ENCODE results near the gene GRM5.

GRM5 gene

GRCh38 chr11:88656283-88656682 is 409.5 kb downstream of the GRM5 start:
- Histone ChIP-seq H3K9ac (ENCODE audit: low read length) (no peak overlapping the region), H3K27me3 (ENCODE audit: control insufficient read depth, insufficient read depth, low read length) (no peaks in the 10 kb centered on the region), H3K4me3 (ENCODE audit: low read length) (no peak overlapping the region), H3K27ac (ENCODE audit: low read depth, low read length) (no peak overlapping the region), H3K36me3 (ENCODE audit: control insufficient read depth, insufficient read depth, low read length) (no peaks in the 10 kb centered on the region), H3K4me1 (ENCODE audit: control insufficient read depth, insufficient read depth, low read length) (no peaks in the 10 kb centered on the region)

- Histone ChIP-seq H3K27ac (ENCODE audit: low read depth, low read length) (no peak overlapping the region), H3K4me3 (ENCODE audit: low read length) (no peak overlapping the region), H3K4me1 (ENCODE audit: control insufficient read depth, insufficient read depth, low read length) (no peaks in the 10 kb centered on the region)
Observed at GRCh38 chr11:88655656-88656055, 410.1 kb downstream of the GRM5 start.

DNA sequence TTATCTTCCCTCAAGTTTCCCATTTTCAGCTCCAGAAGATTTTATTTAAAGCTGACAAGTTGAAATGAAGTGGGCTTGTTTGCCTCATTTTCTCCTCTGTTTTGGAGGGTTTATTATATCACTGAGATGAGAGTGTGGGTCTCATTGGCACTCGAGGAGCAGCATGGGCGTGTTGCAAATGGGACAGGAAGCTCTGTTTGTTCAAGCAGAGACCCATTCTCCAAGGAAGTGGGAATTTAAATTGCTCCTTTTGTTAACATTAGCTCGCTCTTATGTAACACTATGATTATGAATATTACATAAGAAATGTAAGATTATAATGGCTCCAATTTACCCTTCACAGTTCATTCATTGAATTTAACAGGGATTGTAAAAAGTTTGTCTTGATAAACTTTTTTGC is 410.6 kb downstream of the GRM5 start:
- Histone ChIP-seq H3K27ac (ENCODE audit: low read depth, low read length) (no peak overlapping the region), H3K9ac (ENCODE audit: low read length) (no peak overlapping the region), H3K4me3 (ENCODE audit: low read length) (no peak overlapping the region), H3K36me3 (ENCODE audit: control insufficient read depth, insufficient read depth, low read length) (no peaks in the 10 kb centered on the region), H3K27me3 (ENCODE audit: control insufficient read depth, insufficient read depth, low read length) (no peaks in the 10 kb centered on the region), H3K4me1 (ENCODE audit: control insufficient read depth, insufficient read depth, low read length) (no peaks in the 10 kb centered on the region)

More at GRCh38 chr11:88655656-88656055, 410.1 kb downstream of the GRM5 start:
- no peak overlapping the region for H3K9ac ChIP-seq (ENCODE audit: low read length)
- H3K36me3 ChIP-seq (ENCODE audit: control insufficient read depth, insufficient read depth, low read length), result no peaks in the 10 kb centered on the region
- H3K27me3 ChIP-seq (ENCODE audit: control insufficient read depth, insufficient read depth, low read length), result no peaks in the 10 kb centered on the region

- Histone ChIP-seq H3K4me1 (ENCODE audit: control insufficient read depth, insufficient read depth, low read length) (no peaks in the 10 kb centered on the region), H3K27me3 (ENCODE audit: control insufficient read depth, insufficient read depth, low read length) (no peaks in the 10 kb centered on the region), H3K9ac (ENCODE audit: low read length) (no peak overlapping the region), H3K36me3 (ENCODE audit: control insufficient read depth, insufficient read depth, low read length) (no peaks in the 10 kb centered on the region), H3K4me3 (ENCODE audit: low read length) (no peak overlapping the region), H3K27ac (ENCODE audit: low read depth, low read length) (no peak overlapping the region)
Observed at GRCh38 chr11:88651556-88651955, 414.2 kb downstream of the GRM5 start.

- no peak overlapping the region for H3K4me3 ChIP-seq (ENCODE audit: low read length)
- no peaks in the 10 kb centered on the region for H3K27me3 ChIP-seq (ENCODE audit: control insufficient read depth, insufficient read depth, low read length)
- H3K27ac ChIP-seq (ENCODE audit: low read depth, low read length), result no peak overlapping the region
- no peaks in the 10 kb centered on the region for H3K36me3 ChIP-seq (ENCODE audit: control insufficient read depth, insufficient read depth, low read length)
- no peak overlapping the region for H3K9ac ChIP-seq (ENCODE audit: low read length)
- no peaks in the 10 kb centered on the region for H3K4me1 ChIP-seq (ENCODE audit: control insufficient read depth, insufficient read depth, low read length)
Observed at GRCh38 chr11:88644724-88645123, 421.1 kb downstream of the GRM5 start.

DNA sequence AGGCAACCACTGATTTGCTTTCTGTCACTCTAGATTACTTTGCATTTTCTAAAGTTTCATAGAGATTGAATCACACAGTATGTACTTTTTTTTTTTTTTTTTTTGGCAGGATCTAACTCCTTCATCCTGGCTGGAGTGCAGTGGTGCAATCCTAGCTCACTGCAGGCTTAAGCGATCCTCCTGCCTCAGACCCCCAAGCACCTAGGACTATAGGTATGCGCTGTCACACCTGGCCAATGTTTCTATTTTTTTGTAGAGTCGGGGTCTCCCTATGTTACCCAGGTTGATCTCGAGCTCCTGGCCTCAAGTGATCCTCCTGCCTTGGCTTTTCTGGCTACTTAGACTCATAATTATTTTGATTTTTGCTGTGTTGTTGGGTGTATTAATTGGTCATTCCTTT is 433.6 kb downstream of the GRM5 start:
- no peak overlapping the region for H3K9ac ChIP-seq (ENCODE audit: low read length)
- no peak overlapping the region for H3K27ac ChIP-seq (ENCODE audit: low read depth, low read length)
- H3K36me3 ChIP-seq (ENCODE audit: control insufficient read depth, insufficient read depth, low read length), result no peaks in the 10 kb centered on the region
- no peaks in the 10 kb centered on the region for H3K27me3 ChIP-seq (ENCODE audit: control insufficient read depth, insufficient read depth, low read length)
- H3K4me1 ChIP-seq (ENCODE audit: control insufficient read depth, insufficient read depth, low read length), result no peaks in the 10 kb centered on the region
- no peak overlapping the region for H3K4me3 ChIP-seq (ENCODE audit: low read length)

DNA sequence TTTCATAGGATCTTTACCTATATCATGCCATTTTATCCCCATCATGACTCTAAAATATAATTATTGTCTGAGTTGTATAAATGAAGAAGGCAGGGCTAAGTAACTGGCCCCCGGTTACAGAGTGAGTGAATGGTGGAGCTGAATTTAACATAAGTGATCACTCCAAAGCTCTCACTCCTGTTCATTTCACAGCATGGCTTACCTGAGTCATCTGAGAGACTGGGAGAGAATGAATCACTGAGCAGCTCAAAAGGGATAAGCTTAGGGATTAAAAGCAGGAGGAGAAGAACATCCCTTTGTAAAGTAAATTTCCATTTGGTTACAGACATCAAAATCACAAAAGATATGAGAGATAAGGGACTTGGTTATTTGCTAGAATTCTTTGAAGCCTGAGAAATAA is 434.3 kb downstream of the GRM5 start:
- Histone ChIP-seq H3K4me3 (ENCODE audit: low read length) (no peak overlapping the region), H3K9ac (ENCODE audit: low read length) (no peak overlapping the region), H3K27ac (ENCODE audit: low read depth, low read length) (no peak overlapping the region), H3K36me3 (ENCODE audit: control insufficient read depth, insufficient read depth, low read length) (no peaks in the 10 kb centered on the region), H3K27me3 (ENCODE audit: control insufficient read depth, insufficient read depth, low read length) (no peaks in the 10 kb centered on the region), H3K4me1 (ENCODE audit: control insufficient read depth, insufficient read depth, low read length) (no peaks in the 10 kb centered on the region)

DNA sequence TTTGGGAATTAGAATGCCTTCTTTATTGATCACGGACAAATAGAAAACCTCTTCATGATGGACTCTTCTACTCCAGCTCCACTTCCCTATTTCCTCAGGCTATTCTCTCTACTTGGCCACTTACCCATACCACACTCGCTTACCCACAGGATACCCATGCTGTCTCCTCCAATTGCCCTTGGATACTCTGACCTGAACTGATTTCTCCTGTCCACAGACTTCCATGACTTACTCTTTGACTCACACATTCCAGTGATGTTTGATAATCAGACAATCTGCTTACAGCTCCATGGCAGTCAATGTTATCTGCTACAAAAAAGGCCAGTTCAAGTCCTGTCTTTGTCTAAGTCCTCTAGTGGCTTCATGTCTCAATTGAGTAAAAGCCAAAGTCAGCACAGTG is 436.3 kb downstream of the GRM5 start:
- H3K4me3 ChIP-seq (ENCODE audit: low read length), result no peak overlapping the region
- H3K9ac ChIP-seq (ENCODE audit: low read length), result no peak overlapping the region
- no peak overlapping the region for H3K27ac ChIP-seq (ENCODE audit: low read depth, low read length)
- H3K4me1 ChIP-seq (ENCODE audit: control insufficient read depth, insufficient read depth, low read length), result no peaks in the 10 kb centered on the region
- H3K36me3 ChIP-seq (ENCODE audit: control insufficient read depth, insufficient read depth, low read length), result no peaks in the 10 kb centered on the region
- H3K27me3 ChIP-seq (ENCODE audit: control insufficient read depth, insufficient read depth, low read length), result no peaks in the 10 kb centered on the region

GRCh38 chr11:88626216-88626615 is 439.6 kb downstream of the GRM5 start:
- H3K27ac ChIP-seq (ENCODE audit: low read depth, low read length), result no peak overlapping the region
- no peaks in the 10 kb centered on the region for H3K27me3 ChIP-seq (ENCODE audit: control insufficient read depth, insufficient read depth, low read length)
- H3K9ac ChIP-seq (ENCODE audit: low read length), result no peak overlapping the region
- no peaks in the 10 kb centered on the region for H3K36me3 ChIP-seq (ENCODE audit: control insufficient read depth, insufficient read depth, low read length)
- H3K4me3 ChIP-seq (ENCODE audit: low read length), result no peak overlapping the region
- H3K4me1 ChIP-seq (ENCODE audit: control insufficient read depth, insufficient read depth, low read length), result no peaks in the 10 kb centered on the region

DNA sequence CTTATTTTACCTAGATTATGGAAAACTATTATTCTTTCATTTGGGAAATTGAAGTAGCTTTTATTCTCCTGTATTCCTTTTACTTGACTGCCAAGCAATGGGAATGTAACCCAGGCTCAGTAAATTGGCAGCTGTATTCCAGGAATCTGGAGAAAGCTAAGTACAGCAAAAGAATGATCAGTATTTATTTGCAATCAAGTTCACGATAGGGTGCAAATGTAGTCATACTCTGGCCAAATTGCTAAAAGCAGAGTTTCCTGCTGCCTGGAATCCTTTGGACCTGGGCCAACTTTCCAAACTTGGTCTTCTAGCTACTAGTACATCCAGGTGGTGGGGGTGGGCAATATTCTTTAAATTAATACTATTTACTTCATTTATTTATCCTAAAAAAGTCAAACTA is 442.3 kb downstream of the GRM5 start:
- Histone ChIP-seq H3K4me3 (ENCODE audit: low read length) (no peak overlapping the region), H3K27me3 (ENCODE audit: control insufficient read depth, insufficient read depth, low read length) (no peaks in the 10 kb centered on the region), H3K27ac (ENCODE audit: low read depth, low read length) (no peak overlapping the region), H3K9ac (ENCODE audit: low read length) (no peak overlapping the region), H3K4me1 (ENCODE audit: control insufficient read depth, insufficient read depth, low read length) (no peaks in the 10 kb centered on the region), H3K36me3 (ENCODE audit: control insufficient read depth, insufficient read depth, low read length) (no peaks in the 10 kb centered on the region)

DNA sequence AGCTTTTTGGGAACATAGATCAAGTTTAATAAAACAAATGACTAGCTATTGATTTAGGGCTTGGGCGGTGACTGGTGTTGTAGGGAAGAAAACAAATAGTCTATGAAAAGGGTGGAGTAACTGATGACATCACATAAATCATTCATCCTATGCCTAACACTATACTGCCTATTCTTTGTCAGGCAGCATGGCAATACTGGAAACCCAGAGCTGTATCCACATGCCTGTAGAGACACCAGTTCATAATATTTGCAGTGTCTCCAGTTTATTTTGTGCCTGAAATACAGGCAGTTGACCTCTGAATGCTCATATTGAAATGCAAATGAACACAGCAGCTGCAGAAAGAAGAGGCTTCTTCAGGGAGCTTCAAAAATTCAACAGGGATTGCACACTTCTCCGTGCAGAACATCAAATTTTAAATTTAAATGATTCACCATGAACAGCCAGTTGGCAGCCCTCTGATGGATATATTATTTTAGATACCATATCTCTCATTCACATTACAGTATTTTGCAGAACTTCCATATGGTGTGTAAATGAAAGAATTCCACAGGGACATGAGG is 445.1 kb downstream of the GRM5 start:
- no peak overlapping the region for H3K9ac ChIP-seq (ENCODE audit: low read length)
- no peaks in the 10 kb centered on the region for H3K4me1 ChIP-seq (ENCODE audit: control insufficient read depth, insufficient read depth, low read length)
- no peaks in the 10 kb centered on the region for H3K36me3 ChIP-seq (ENCODE audit: control insufficient read depth, insufficient read depth, low read length)
- H3K27ac ChIP-seq (ENCODE audit: low read depth, low read length), result no peak overlapping the region
- H3K4me3 ChIP-seq (ENCODE audit: low read length), result no peak overlapping the region
- no peaks in the 10 kb centered on the region for H3K27me3 ChIP-seq (ENCODE audit: control insufficient read depth, insufficient read depth, low read length)

- Histone ChIP-seq H3K4me1 (ENCODE audit: control insufficient read depth, insufficient read depth, low read length) (no peaks in the 10 kb centered on the region), H3K36me3 (ENCODE audit: control insufficient read depth, insufficient read depth, low read length) (no peaks in the 10 kb centered on the region), H3K27me3 (ENCODE audit: control insufficient read depth, insufficient read depth, low read length) (no peaks in the 10 kb centered on the region), H3K27ac (ENCODE audit: low read depth, low read length) (no peak overlapping the region), H3K4me3 (ENCODE audit: low read length) (no peak overlapping the region), H3K9ac (ENCODE audit: low read length) (no peak overlapping the region)
Observed at GRCh38 chr11:88619656-88620385, 446.0 kb downstream of the GRM5 start.

DNA sequence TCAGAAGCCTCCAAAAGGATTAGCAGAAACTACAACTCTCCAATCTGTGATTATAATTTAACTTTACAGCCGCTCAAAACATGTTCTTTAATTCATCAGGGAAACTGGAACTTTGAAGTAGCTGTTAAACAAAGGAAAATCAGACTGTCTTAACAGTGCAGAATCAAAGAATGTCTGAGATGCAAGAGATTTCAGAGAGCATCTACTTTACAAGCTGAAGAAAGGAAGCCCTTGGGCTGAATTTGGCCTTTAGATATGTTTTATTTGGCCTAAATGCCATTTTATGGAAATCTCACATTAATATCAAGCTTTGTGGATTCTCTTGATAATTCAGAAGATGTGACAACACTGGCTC is 446.7 kb downstream of the GRM5 start:
- no peak overlapping the region for H3K27ac ChIP-seq (ENCODE audit: low read depth, low read length)
- H3K36me3 ChIP-seq (ENCODE audit: control insufficient read depth, insufficient read depth, low read length), result no peaks in the 10 kb centered on the region
- H3K4me1 ChIP-seq (ENCODE audit: control insufficient read depth, insufficient read depth, low read length), result no peaks in the 10 kb centered on the region
- H3K4me3 ChIP-seq (ENCODE audit: low read length), result no peak overlapping the region
- no peak overlapping the region for H3K9ac ChIP-seq (ENCODE audit: low read length)
- no peaks in the 10 kb centered on the region for H3K27me3 ChIP-seq (ENCODE audit: control insufficient read depth, insufficient read depth, low read length)

Measured in rectal smooth muscle tissue (tissue), 1 donor.